ENCODE results near the gene CD109. TPM values are rescaled to one million over a fixed set of nuclear protein-coding genes. Genes with fewer than 3 reads are reported as not detected.

CD109 gene
- total and polyA plus RNA-seq, 10 of the 15 experiments (the other 5 are each of a cell fraction or from before 2014, with no cell fraction given), result 0.27 to 4.4 (median 2.1) TPM

DNA sequence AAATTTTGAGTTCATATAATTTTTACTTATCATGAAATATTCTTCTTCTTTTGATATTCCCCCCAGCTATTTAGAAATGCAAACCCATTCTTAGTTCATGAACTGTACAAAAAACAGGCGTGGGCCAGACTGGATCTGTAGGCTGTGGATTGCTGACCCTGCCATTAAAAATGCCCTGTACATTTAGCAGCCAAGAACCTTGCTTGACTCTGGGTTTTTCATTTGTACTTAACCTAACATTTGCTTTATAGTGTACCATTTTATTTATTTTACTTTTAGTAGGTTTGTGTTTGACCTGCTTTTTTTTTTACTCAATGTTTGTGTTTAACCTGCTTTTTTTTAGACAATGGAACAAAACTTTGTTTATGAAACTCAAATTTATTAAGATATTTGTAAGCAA lies 14.9 kb downstream of the CD109 start (continued):
- TF ChIP-seq SUPT20H (IDR thresholded peaks at IDR 0.05; ENCODE audit: borderline replicate concordance, control insufficient read depth, low read depth, low read length) (no peak), MEF2A (IDR thresholded peaks at IDR 0.05; ENCODE audit: insufficient read depth, low read depth, low read length) (no peak), IRF5 (IDR thresholded peaks at IDR 0.05; ENCODE audit: borderline replicate concordance) (no peak), NRF1 (conservative IDR thresholded peaks at IDR 0.05; ENCODE audit: low read depth, low read length) (no peak)
- TF ChIP-seq, protein P1, sequence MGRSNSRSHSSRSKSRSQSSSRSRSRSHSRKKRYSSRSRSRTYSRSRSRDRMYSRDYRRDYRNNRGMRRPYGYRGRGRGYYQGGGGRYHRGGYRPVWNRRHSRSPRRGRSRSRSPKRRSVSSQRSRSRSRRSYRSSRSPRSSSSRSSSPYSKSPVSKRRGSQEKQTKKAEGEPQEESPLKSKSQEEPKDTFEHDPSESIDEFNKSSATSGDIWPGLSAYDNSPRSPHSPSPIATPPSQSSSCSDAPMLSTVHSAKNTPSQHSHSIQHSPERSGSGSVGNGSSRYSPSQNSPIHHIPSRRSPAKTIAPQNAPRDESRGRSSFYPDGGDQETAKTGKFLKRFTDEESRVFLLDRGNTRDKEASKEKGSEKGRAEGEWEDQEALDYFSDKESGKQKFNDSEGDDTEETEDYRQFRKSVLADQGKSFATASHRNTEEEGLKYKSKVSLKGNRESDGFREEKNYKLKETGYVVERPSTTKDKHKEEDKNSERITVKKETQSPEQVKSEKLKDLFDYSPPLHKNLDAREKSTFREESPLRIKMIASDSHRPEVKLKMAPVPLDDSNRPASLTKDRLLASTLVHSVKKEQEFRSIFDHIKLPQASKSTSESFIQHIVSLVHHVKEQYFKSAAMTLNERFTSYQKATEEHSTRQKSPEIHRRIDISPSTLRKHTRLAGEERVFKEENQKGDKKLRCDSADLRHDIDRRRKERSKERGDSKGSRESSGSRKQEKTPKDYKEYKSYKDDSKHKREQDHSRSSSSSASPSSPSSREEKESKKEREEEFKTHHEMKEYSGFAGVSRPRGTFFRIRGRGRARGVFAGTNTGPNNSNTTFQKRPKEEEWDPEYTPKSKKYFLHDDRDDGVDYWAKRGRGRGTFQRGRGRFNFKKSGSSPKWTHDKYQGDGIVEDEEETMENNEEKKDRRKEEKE (IDR thresholded peaks at IDR 0.05), result no peak

DNA sequence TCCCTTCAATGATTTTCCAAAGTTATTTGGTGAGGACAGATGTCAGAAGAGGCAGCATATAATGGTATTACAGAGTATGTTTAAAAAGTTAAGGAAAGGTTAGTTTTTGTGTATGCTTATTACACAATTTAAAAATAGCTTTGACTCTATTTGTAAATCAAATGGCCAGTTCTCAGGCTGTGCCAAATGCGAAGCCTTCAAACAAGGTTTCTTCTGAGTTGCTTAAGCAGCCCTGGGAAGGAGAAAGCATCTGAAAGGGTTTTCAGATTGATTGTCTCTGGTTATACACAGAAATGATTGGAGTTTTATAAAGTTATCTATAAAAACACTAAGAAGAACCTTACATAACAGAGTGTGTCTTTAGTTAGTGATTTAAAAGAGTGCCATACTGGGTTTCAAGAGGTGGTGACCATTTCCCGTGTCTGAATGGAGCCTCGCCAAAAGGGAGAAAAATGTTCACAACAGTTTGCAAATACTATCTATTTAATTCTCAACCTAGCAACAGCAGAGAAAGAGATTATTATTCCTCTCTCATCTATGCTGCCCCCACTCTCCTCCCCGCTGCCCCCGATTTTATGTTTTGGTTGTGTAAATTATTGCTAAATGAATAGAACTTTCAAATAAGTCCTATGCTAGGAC lies 16.7 kb downstream of the CD109 start:
- Histone ChIP-seq H4K20me1 (ENCODE audit: control insufficient read depth, insufficient read depth) (no peaks in the 10 kb centered on the region), H2AFZ (ENCODE audit: control insufficient read depth, low read depth, low read length) (no peak overlapping the region), H3K27me3 (replicated peaks in 1 of 2; ENCODE audit: control insufficient read depth in 2 of 2, insufficient read depth in 2 of 2, low read length in 1 of 2) (no peaks in the 10 kb centered on the region), H3K4me1 (ENCODE audit: control insufficient read depth, insufficient read depth, low read length) (no peaks in the 10 kb centered on the region), H3K27ac (ENCODE audit: control insufficient read depth, insufficient read depth) (no peak overlapping the region), H3K9ac (ENCODE audit: control insufficient read depth, insufficient read depth, low read length) (no peak overlapping the region), H3K4me3 (no peak overlapping the region), H3K79me2 (ENCODE audit: control insufficient read depth, insufficient read depth, low read length) (no peaks in the 10 kb centered on the region), H3K36me3 (ENCODE audit: control insufficient read depth in 2 of 2, insufficient read depth in 2 of 2, low read length in 1 of 2) (no peaks in the 10 kb centered on the region), H3K4me2 (ENCODE audit: control insufficient read depth, insufficient read depth) (no peak overlapping the region), H3K9me3 (replicated peaks; ENCODE audit: control insufficient read depth, insufficient read depth, low read length) (no peaks in the 10 kb centered on the region)
- DNase-seq (ENCODE audit: low read depth, low spot score), result no peak
- ChIA-PET SMC1A (ENCODE audit: uncharacterized antibody, unreplicated experiment) (interaction anchor here (1.2 to 1.8 kb wide), 3 partner anchors 10 to 1497 kb away, joined by 3 to 6 read pairs (median 5); no protein-coding TSS in a partner anchor), RAD21 (ENCODE audit: unreplicated experiment) (interaction anchor here (1.9 kb wide), 1 partner anchor 21 kb away, joined by 5 read pairs; no protein-coding TSS in a partner anchor), CTCF (interaction anchor here (3.5 kb wide), 1 partner anchor 20 kb away, joined by 24 read pairs; no protein-coding TSS in a partner anchor), POLR2A (no interaction called here)
- ATAC-seq, result no peak
- BruUV-seq (replicated peaks), result no TSS peak
- WGBS (ENCODE audit: insufficient coverage, insufficient replicate concordance, low lambda C conversion rate, missing lambda C conversion rate), result 81% methylated on average over 5 of the region's 5 CpGs
- FAIRE-seq, result no peak
- intact Hi-C loops (cut with micrococcal nuclease; ENCODE audit: unreplicated experiment) (no loop called here), in situ Hi-C loops (cut with MboI) (no loop called here)
- no peak for TF ChIP-seq NR2C2 (IDR thresholded peaks at IDR 0.05; ENCODE audit: borderline replicate concordance, control insufficient read depth, insufficient read length, low read depth)
- no peak for TF ChIP-seq HDAC2 (IDR thresholded peaks at IDR 0.05)
- no peak for TF ChIP-seq HDAC6 (IDR thresholded peaks at IDR 0.05; ENCODE audit: unreplicated experiment)
- no peak for TF ChIP-seq RAD51 (IDR thresholded peaks at IDR 0.05)
- TF ChIP-seq, protein P2, sequence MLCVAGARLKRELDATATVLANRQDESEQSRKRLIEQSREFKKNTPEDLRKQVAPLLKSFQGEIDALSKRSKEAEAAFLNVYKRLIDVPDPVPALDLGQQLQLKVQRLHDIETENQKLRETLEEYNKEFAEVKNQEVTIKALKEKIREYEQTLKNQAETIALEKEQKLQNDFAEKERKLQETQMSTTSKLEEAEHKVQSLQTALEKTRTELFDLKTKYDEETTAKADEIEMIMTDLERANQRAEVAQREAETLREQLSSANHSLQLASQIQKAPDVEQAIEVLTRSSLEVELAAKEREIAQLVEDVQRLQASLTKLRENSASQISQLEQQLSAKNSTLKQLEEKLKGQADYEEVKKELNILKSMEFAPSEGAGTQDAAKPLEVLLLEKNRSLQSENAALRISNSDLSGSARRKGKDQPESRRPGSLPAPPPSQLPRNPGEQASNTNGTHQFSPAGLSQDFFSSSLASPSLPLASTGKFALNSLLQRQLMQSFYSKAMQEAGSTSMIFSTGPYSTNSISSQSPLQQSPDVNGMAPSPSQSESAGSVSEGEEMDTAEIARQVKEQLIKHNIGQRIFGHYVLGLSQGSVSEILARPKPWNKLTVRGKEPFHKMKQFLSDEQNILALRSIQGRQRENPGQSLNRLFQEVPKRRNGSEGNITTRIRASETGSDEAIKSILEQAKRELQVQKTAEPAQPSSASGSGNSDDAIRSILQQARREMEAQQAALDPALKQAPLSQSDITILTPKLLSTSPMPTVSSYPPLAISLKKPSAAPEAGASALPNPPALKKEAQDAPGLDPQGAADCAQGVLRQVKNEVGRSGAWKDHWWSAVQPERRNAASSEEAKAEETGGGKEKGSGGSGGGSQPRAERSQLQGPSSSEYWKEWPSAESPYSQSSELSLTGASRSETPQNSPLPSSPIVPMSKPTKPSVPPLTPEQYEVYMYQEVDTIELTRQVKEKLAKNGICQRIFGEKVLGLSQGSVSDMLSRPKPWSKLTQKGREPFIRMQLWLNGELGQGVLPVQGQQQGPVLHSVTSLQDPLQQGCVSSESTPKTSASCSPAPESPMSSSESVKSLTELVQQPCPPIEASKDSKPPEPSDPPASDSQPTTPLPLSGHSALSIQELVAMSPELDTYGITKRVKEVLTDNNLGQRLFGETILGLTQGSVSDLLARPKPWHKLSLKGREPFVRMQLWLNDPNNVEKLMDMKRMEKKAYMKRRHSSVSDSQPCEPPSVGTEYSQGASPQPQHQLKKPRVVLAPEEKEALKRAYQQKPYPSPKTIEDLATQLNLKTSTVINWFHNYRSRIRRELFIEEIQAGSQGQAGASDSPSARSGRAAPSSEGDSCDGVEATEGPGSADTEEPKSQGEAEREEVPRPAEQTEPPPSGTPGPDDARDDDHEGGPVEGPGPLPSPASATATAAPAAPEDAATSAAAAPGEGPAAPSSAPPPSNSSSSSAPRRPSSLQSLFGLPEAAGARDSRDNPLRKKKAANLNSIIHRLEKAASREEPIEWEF (IDR thresholded peaks at IDR 0.05; ENCODE audit: insufficient replicate concordance, low read depth, low read length), result no peak
- no peak for TF ChIP-seq CBFB (IDR thresholded peaks at IDR 0.05; ENCODE audit: low read depth)
- no peak for TF ChIP-seq TCF12 (IDR thresholded peaks at IDR 0.05; ENCODE audit: low read depth, low read length)
